GM21390 (cell line): Measurements from ENCODE around the gene ERVK3-1.
"Not testable (repeated sequence)": the region's sequence is repeated elsewhere in the genome, so short reads cannot be mapped to it uniquely, and the experiment has no call there.

ENCODE experiments used
- ATAC-seq: cut with Tn5 transposase; IDR thresholded peaks from one replicate; pipeline ENCODE4 v1.9.1; 2021; ENCODE audit not compliant: unreplicated experiment

The ERVK3-1 gene

DNA sequence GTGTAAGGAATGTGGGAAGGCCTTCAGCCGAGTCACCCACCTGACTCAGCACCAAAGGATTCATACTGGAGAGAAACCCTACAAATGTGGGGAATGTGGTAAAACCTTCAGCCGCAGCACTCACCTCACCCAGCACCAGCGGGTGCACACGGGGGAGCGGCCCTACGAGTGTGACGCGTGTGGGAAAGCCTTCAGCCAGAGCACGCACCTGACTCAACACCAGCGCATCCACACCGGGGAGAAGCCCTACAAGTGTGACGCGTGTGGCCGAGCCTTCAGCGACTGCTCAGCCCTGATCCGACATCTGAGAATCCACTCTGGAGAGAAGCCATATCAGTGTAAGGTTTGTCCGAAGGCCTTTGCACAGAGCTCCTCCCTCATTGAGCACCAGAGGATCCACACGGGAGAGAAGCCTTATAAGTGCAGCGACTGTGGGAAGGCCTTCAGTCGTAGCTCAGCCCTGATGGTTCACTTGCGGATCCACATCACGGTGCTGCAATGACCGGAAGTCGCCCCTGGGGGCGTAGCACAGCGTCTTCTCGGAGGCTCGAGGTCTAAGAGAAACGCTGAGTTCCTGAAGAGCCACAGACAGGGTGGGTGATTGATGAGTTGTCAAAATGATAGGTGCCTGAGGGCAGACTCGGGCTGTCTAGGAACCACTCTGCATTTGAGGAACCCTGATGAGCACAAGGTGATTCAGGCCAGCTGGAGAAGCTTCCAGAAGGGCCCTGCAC lies 33.8 kb downstream of the ERVK3-1 start:
- no peak for ATAC-seq

DNA sequence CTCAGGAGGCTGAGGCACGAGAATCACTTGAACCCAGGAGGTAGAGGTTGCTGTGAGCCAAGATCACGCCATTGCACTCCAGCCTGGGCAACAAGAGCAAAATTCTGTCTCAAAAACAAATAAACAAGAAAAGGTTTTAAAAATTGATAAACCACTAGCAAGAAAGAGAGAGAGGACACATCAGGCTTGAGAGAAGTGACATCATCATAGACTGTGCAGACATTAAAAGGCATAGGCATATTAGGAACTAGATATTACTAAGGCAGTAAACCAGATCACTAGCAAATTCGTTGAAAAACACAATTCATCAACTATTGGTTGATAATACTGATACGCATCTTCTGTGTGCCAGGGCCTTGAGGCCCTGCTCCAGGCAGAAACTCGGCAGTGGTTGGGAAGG lies 40.4 kb downstream of the ERVK3-1 start:
- ATAC-seq, result no peak

DNA sequence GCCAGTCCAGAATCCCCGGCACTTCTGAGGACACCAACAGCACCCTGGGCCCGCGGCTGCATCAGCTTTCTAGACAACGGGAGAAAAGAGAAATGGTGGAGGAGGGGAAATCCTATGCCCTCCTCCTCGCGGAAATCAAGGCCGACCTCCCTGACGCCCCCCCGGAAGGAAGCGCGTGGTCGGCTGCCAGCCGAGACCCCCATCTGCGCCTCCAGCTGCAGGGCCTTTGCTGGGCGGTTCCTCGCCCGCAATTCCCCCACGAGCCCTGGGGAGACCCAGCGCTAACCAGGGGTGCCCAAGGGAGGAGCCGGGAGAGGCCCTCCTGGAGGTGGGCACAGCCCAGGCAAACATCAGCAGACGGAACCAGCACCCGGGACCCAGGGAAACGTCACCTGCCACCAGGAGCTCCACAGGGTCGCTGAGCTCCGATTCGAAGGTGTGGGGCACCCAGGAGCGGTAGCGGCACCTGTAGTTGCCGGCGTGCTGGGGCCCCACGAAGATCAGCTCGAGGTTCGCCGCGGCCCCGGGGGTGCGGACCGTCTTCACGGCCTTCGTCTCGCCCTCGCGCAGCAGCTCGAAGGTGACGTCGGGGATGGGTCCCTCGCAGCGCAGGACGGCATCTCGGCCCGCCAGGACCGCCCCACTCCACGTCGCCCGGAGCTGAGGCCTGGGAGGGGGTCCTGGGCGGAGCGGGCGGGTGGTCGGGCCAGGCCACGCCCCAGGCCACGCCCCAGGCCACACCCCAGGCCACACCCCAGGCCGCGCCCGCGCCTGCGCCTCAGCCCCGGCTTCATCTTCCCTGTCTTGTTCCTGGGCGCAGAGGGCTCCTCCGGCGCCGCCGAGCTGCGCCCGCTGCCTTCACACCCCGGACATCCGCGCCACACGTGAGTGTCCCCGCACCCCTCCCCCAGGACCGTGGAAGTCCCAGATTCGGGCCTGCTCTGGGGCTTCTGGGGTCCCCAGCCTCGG lies 42.1 kb downstream of the ERVK3-1 start:
- peak; percentile 87 for ATAC-seq

DNA sequence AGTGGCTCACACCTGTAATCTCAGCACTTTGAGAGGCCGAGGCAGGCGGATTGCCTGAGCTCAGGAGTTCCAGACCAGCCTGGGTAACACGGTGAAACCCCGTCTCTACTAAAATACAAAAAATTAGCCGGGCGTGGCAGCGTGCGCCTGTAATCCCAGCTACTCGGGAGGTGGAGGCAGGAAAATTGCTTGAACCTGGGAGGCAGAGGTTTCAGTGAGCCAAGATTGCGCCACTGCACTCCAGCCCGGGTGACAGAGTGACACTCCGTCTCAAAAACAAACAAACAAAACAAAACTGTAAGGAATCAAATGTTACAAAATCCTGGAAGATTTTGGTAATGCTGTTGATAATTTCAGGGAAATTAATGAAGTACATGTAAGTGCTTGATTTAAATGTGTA lies 42.9 kb downstream of the ERVK3-1 start:
- ATAC-seq, result not testable (repeated sequence)

DNA sequence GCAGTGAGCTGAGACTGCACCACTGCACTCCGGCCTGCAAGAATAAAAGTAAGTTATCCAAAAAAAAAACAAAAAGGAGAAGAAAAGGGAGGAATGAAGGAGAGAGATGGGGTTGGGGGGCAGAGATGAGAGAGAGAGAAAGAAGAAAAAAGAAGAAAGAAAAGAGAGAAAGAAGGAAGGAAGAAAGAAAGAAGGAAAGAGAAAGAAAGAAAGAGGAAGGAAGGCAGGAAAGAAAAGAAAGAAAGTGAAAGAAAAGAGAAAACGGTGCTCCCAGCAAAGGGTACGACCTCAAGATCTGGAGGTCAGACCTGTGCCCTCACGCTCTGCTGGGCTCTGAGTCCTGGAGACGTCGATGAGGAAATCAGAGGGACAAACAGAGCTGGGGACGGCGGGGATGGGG lies 44.4 kb downstream of the ERVK3-1 start:
- no peak for ATAC-seq

DNA sequence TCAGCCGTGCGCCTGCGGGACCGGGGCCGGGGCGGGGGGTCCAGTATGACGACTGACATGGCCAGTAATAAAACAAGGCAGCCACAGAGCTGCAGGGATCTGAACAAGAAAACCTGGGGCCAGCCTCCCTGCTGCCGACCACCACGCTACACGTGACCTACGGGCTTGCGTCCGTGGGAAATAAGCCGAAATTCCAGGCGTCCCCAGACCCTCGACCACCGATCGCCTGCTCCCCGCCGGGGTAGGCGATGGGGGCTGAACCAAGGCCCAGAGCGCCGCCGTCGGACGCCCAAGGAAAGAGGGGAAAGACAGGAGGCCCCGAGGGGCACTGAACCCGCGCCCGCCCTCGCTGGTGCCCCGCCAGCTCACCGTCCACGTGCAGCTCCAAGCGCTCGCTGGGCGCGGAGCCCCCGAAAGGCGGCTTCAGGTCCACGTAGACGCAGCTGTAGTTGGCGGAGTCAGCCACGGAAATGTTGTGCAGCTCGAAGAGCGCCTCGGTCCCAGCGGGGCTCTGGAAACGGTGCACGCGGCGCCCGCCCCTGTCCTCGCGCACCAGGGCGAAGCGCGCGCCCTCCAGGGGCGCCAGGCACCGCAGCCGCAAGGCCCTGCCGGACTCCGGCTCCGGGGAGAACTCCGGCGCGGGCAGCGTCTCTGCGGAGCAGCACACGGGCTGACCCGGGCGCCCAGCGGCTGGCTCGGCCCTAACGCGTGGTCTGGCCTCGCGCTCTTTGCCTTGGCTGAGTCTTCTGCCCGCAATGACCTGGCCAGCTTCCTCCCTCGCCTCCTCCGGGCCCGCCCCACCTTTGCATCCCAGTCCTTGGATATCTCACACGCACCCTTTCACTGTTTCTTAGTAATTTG lies 45.1 kb downstream of the ERVK3-1 start:
- no peak for ATAC-seq

DNA sequence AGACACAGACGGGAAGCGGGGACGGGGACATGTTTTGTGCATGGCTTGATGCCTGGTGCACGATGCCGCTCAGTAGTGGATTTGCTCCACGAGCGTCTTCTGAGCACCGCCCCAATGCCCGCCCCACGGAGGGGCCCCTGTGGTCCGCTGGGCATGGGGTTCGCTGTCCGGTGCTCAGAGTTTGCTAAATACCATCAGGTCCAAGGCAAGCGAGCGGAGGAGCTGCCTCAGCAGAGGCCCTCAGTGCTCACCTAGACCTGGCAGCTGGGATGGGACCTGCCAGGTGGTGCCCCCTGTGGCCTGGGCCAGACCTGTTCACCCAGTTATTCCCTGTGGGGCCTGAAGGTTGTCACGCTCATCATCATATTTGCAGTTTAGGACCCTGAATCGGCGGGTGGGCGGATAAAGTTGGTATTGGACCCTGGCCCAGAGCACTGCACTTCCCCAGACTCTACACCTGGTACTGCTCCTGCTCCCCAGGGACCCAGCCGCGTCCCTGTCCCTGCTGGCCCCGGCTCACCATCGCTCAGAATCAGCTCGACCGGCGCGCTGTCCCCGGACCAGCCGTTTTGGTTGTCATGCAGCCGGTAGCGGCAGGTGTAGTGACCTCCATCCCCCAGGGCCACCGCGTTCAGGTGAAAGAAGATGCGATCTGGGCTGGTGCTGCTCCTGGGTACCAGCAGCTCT lies 45.8 kb downstream of the ERVK3-1 start:
- no peak for ATAC-seq

DNA sequence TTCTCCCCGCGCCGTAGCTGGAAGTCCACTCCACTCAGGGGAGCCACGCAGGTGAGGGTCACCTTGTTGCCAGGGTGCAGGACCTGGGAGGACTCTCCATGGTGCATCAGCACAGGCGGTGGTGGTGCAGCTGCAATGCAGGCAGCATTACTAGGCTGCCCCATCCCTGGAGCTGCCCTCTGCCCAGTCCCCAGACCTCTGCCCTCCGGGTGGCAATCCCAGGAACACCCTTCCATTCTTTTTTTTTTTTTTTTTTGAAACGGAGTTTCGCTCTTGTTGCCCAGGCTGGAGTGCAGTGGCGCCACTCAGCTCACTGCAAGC lies 46.3 kb downstream of the ERVK3-1 start:
- ATAC-seq, result no peak

DNA sequence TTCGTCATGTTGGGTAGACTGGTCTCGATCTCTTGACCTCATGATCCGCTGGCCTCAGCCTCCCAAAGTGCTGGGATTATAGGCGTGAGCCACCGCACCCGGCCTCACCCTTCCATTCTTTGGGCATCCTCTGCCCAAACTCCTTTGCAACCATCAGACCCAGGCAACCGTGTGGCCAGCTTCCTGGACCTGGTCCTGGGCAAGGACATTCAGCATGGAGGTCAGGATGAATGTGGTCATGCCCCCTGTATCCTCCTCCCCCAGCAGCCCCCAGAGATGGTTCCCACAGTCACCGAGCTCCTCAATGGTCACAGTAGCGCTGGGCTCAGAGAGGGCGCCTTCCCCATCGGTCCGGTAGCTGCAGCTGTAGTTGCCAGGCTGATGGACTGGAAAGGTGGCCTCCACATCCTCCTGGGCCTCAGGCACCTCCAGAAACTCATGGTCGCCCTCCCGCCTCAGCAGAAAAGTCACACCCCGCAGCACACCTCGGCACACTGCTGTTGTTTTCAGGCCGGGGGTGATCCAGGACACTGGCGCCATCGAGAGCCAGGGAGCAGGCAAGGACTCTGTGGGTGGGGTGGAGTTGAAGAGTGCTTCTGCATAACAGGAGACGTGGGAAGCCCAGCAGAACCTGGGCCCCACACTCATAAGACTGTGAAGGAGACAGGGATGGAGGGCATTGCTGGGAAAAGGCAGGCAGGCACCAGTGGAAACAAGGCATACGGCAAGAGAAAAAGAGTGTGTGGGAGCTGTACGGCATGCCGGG lies 47.0 kb downstream of the ERVK3-1 start:
- ATAC-seq, result no peak

DNA sequence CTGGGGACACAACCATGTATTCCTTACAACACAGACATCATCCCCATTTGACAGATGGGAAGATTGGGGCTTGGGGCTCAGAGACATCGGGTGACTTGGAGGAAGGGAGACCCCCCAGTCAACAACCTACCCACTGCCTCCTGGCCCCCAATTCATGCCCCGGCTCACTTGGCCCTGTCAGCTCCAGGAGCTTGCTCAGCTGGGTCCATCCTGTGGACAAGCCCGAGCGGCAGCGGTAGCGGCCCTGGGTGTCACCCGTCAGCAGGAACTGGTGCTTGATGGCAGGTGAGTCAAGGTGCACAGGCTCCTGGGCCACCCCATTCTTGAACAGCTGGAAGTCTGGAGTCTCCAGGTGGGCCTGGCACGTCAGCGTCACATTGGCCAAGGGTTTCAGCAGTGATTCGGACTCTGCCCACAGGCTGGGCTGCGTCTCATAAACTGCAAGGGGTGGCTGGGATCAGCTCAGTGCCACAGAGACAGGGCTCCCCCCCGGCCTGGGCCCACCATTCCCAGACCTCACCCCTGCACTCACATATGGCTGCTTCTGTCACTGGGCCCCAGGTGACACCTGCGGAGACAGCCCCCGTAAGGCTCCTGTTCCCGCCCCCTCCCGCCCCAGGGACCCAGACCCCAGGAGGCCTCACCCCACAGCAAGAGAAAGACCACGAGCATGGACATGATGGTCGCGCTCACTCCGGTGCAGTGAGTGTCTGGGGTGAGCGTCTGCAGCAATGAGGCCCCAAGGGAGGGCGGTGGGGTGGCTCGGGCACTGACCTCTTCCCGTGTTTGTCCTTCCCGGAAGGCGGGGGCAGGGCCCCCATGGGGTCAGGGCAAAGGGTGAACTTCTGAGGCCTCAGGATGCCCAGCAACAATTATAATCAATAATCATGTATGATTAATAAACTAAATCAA lies 47.8 kb downstream of the ERVK3-1 start, which contains the start of gene A1BG:
A1BG (minus strand) TSS at position 733 of the 912 bp plus-strand sequence; CDS start at position 678, 55 bp downstream.
- ATAC-seq, result no peak

DNA sequence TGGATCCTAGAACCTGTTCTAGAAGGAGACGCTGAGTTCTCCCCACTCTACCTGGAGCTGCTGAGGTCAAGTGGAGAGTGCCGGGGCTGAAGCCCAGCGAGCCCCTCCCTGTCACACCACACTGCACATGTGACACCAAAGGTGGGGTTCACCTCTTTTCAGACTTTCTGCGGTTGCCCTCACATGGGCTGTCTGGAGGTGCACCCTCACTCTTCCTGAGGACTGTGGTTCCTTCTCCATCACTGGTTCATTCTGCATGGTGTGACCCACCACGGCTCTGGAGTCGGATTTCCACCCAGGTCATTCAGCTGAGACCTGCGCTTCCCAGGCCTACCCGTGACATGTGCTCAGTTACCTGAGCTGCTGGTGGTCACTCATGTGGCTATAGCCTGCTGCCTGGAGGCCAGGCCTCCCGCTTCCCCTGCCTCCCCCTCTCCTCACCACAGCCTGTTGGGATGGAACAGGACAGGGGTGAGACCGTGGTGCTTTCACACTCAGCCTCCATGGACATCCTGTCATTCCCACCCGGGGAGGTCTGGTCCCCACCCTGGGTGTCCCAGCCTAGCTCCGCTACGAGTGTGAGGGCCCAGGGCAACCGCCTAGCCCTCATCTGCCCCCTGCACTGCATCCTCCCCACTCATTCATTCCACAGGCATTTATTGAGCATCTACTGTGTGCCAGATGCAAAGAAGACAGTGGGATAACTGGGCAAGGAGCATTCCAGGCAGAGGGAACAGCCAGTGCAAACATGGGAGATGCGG lies 48.7 kb downstream of the ERVK3-1 start:
- no peak for ATAC-seq

DNA sequence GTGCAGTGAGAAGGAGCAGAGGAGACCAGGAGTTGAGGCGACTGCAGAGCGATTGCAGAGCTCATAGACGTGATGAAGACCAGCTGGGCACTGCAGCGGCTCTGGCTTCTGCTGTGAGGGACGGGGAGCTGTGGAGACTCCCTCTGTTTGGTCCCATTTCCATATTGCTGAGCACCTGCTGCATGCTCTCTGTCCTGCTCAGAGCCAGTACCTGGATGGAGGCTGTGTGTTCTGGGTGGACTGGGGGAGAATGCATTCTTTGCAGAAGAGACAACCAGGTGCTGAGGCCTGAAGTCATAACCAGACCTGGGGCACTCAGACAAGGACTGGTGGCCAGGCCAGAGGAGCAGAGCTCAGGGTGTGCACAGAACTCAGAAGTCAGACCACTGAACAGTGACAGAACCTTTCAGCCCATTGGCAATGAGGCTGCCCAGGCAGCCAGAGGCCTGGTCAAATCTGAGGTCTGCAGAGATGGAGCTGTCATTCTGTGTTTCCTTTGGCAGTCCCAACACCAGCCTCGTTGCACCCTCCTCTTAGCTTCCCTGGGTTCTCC lies 49.4 kb downstream of the ERVK3-1 start:
- ATAC-seq, result no peak

DNA sequence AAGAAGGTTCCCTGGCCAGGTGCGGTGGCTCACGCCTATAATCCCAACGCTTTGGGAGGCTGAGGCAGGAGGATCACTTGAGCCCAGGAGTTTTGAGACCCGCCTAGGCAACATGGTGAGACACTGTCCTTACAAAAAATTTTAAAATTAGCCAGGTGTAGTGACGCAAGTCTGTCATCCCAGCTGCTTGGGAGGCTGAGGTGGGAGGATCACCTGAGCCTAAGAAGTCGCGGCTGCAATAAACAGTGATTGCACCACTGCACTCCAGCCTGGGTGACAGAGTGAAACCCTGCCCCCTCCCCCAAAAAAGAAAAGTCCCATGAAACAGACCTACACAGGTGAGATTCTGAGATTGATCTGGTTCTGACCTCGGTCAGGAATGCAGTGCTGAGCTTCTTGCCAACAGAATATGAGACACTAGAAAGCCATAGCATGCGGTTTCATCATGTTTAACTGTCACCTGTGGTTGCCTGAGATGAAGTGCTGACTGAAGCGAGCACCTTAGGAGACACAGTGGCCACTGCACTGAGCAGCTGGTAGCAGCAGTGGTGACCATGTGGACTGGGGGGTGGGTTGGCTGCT lies 50.1 kb downstream of the ERVK3-1 start:
- ATAC-seq, result no peak

DNA sequence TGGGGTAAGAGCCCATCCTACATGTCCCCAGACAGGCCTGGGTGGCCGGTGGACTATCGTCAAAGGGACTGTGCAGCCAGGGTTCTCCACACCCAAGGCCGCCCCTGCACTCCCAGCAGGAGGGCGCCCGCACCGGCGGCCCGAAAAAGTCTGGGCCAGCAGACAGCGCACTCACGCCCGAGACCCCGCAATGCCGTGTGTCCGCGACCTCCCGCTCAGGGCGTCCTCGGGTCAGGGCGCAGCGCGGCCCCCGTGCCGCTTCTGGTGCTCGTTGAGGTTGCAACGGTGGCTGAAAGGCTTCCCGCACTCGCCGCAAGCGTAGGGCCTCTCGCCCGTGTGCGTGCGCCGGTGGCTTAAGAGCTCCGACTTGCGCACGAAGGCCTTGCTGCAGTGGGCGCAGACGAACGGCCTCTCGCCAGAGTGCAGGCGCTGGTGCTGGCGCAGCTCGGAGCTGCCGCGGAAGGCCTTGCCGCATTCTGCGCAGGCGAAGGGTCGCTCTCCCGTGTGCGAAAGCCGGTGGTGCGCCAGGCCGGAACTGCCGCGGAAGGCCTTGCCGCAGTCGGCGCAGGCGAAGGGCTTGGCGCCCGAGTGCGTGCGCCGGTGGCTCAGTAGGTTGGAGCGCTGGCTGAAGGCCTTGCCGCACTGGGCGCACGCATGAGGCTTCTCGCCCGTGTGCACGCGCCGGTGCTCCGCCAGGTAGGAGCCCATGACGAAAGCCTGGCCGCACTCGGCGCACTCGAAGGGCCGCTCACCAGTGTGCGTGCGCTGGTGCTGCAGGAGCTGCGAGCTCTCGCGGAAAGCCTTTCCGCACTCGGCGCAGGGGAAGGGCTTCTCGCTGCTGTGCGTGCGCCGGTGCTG lies 51.0 kb downstream of the ERVK3-1 start:
- no peak for ATAC-seq

DNA sequence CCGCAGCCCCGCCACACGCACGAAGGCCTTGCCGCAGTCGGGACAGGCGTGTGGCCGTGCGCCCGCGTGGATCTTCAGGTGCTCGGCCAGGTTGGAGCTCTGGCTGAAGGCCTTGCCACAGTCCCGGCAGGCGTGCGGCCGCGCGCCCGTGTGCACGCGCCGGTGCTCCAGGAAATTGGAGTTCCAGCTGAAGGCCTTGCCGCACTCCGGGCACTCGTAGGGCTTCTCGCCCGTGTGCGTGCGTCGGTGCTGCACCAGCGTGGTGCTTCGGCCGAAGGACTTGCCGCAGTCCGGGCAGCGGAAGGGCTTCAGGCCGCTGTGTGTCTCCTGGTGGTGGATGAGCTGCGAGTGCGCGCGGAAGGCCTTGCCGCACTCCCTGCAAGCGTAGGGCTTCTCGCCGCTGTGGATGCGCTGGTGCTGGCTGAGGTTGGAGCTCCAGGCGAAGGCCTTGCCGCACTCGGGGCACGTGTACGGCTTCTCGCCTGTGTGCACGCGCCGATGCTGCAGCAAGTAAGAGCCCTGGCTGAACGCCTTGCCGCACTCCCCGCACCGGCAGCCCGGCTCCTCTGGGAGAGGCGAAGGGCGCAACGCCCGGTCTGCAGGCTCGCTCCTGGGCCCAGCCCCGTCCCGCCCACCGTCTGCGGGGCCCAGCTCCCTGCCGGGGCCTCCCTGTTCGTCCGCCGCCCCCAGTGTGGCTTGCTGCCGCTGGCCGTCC lies 51.7 kb downstream of the ERVK3-1 start:
- no peak for ATAC-seq
